WTC11 (cell line): ENCODE results near the gene SNRPA. TPM values are rescaled to one million over a fixed set of nuclear protein-coding genes. Genes with fewer than 3 reads are reported as not detected.

Experiments
- ATAC-seq: fragments of 200-7000 bp; cut with Tn5 transposase; 2 replicates; pipeline ENCODE4 v1.10.0; 2021; ENCODE audit warnings: mild to moderate bottlenecking, moderate library complexity
- CTCF ChIA-PET: fragments of 300-600 bp; sonication (Branson Sonifier 250); formaldehyde crosslinking; loops from one replicate; lab custom pipeline; 2021; ENCODE audit warnings: antibody characterized with exemption; lab: Charles Lee
- POLR2A ChIA-PET: fragments of 350-600 bp; sonication (Branson Sonifier 250); formaldehyde crosslinking; loops from one replicate; lab custom pipeline; 2021; ENCODE audit warnings: antibody characterized with exemption; lab: Charles Lee
- DNase-seq: peaks from one replicate; pipeline ENCODE4 v3.0.0; 2021; ENCODE audit warnings: low spot score
- H3K27ac Mint-ChIP-seq: 2 replicates; pipeline ENCODE4 v1.8.0; 2021; ENCODE audit warnings: mixed read lengths
- H3K27me3 Mint-ChIP-seq: 2 replicates; pipeline ENCODE4 v1.8.0; 2021; ENCODE audit warnings: low read depth, mild to moderate bottlenecking, moderate library complexity, mixed read lengths
- H3K36me3 Mint-ChIP-seq: 2 replicates; pipeline ENCODE4 v1.8.0; 2021; ENCODE audit warnings: mixed read lengths
- H3K4me1 Mint-ChIP-seq: 2 replicates; pipeline ENCODE4 v1.8.0; 2022; ENCODE audit warnings: mixed read lengths
- H3K4me3 Mint-ChIP-seq: 2 replicates; pipeline ENCODE4 v1.8.0; 2021; ENCODE audit warnings: mild to moderate bottlenecking, moderate library complexity, mixed read lengths
- H3K9me3 Mint-ChIP-seq: 2 replicates; pipeline ENCODE4 v1.8.0; 2021; ENCODE audit warnings: mixed read lengths
- ATF6 ChIP-seq: sonication (generic); formaldehyde crosslinking; IDR thresholded peaks from 2 replicates; pipeline ENCODE4 v1.8.1; 2023; ENCODE audit warnings: mild to moderate bottlenecking, missing genetic modification reagents
- CREB1 ChIP-seq: sonication (generic); formaldehyde crosslinking; IDR thresholded peaks from 2 replicates; pipeline ENCODE4 v1.8.0; 2023; ENCODE audit warnings: mild to moderate bottlenecking, missing genetic modification reagents
- EMX1 ChIP-seq: fragments of 250-450 bp; sonication (Bioruptor Pico); IDR thresholded peaks from 2 replicates; pipeline ENCODE4 v1.8.0; 2021; ENCODE audit warnings: mild to moderate bottlenecking
- ETV6 ChIP-seq: sonication (generic); formaldehyde crosslinking; IDR thresholded peaks from 2 replicates; pipeline ENCODE4 v1.8.1; 2022; ENCODE audit warnings: mild to moderate bottlenecking, missing genetic modification reagents
- FOXJ3 ChIP-seq: sonication (generic); formaldehyde crosslinking; IDR thresholded peaks from 2 replicates; pipeline ENCODE4 v1.9.0; 2021; ENCODE audit warnings: missing genetic modification reagents, mild to moderate bottlenecking, borderline replicate concordance
- FOXK1 ChIP-seq: sonication (generic); formaldehyde crosslinking; IDR thresholded peaks from 2 replicates; pipeline ENCODE4 v1.8.0; 2022; ENCODE audit warnings: mild to moderate bottlenecking, moderate library complexity, missing genetic modification reagents
- FOXP1 ChIP-seq: sonication (generic); formaldehyde crosslinking; IDR thresholded peaks from 2 replicates; pipeline ENCODE4 v1.8.0; 2022; ENCODE audit warnings: missing genetic modification reagents, mild to moderate bottlenecking, moderate library complexity, borderline replicate concordance
- JUN ChIP-seq: sonication (generic); formaldehyde crosslinking; IDR thresholded peaks from 2 replicates; pipeline ENCODE4 v1.8.0; 2023; ENCODE audit warnings: mild to moderate bottlenecking, missing genetic modification reagents
- MYBL2 ChIP-seq: sonication (generic); formaldehyde crosslinking; IDR thresholded peaks from 2 replicates; pipeline ENCODE4 v1.8.1; 2023; ENCODE audit warnings: mild to moderate bottlenecking, moderate library complexity, missing genetic modification reagents
- RELA ChIP-seq: sonication (generic); formaldehyde crosslinking; IDR thresholded peaks from 2 replicates; pipeline ENCODE4 v1.8.1; 2022; ENCODE audit warnings: missing genetic modification reagents, mild to moderate bottlenecking, borderline replicate concordance
- SMAD3 ChIP-seq: sonication (generic); formaldehyde crosslinking; IDR thresholded peaks from 2 replicates; pipeline ENCODE4 v1.8.0; 2022; ENCODE audit warnings: missing genetic modification reagents, mild to moderate bottlenecking, borderline replicate concordance
- SMAD4 ChIP-seq: sonication (generic); formaldehyde crosslinking; IDR thresholded peaks from 2 replicates; pipeline ENCODE4 v1.8.0; 2022; ENCODE audit warnings: mild to moderate bottlenecking, missing genetic modification reagents
- SP1 ChIP-seq: sonication (generic); formaldehyde crosslinking; conservative IDR thresholded peaks from 2 replicates; pipeline ENCODE4 v1.8.1; 2022; ENCODE audit warnings: missing genetic modification reagents
- ZMAT4 ChIP-seq: fragments of 250-450 bp; sonication (Bioruptor Pico); IDR thresholded peaks from 2 replicates; pipeline ENCODE4 v1.9.0; 2021; ENCODE audit warnings: mild to moderate bottlenecking
- ZNF281 ChIP-seq: sonication (generic); formaldehyde crosslinking; IDR thresholded peaks from 2 replicates; pipeline ENCODE4 v1.8.0; 2023; ENCODE audit warnings: mild to moderate bottlenecking, missing genetic modification reagents
- ZNF512 ChIP-seq: sonication (generic); formaldehyde crosslinking; IDR thresholded peaks from 2 replicates; pipeline ENCODE4 v1.8.1; 2022; ENCODE audit warnings: missing genetic modification reagents, borderline replicate concordance
- ZNF532 ChIP-seq: fragments of 250-450 bp; sonication (Bioruptor Pico); IDR thresholded peaks from 2 replicates; pipeline ENCODE4 v1.9.0; 2021; ENCODE audit warnings: mild to moderate bottlenecking, borderline replicate concordance
- ZNF671 ChIP-seq: fragments of 250-450 bp; sonication (Bioruptor Pico); IDR thresholded peaks from 2 replicates; pipeline ENCODE4 v1.8.0; 2021; ENCODE audit warnings: mild to moderate bottlenecking
- ZSCAN18 ChIP-seq: fragments of 250-450 bp; sonication (Bioruptor Pico); IDR thresholded peaks from 2 replicates; pipeline ENCODE4 v2.1.2; 2022; ENCODE audit warnings: mild to moderate bottlenecking, moderate library complexity
- total RNA-seq: library from RNA; stranded (reverse); gene quantifications from 3 replicates; pipeline ENCODE4 v1.2.3, GENCODE V29; 2021

The SNRPA gene
- total RNA-seq, 1 experiment from 2014 or later: 227 TPM

GRCh38 chr19:40777645-40777936 lies 26.6 kb downstream of the SNRPA start (continued):
- no peak for TF ChIP-seq FOXJ3 (CRISPR knock-in tag)
- TF ChIP-seq SMAD4 (CRISPR knock-in tag): no peak
- TF ChIP-seq ZMAT4 (CRISPR knock-in tag): no peak
- TF ChIP-seq CREB1 (CRISPR knock-in tag): no peak

GRCh38 chr19:40777937-40778705 lies 27.1 kb downstream of the SNRPA start, which contains the start of gene RAB4B:
Gene RAB4B, plus strand, starts transcription at chr19:40778247. Its CDS starts 129 bp downstream, at chr19:40778376.
- Mint-ChIP-seq H3K36me3 (0 out of 2 replicates have a peak, but pooled peaks cover 3% of the 10 kb centered on the region), H3K4me3 (peak within 1 kb of the TSS; percentile 76), H3K27ac (peak within 1 kb of the TSS; percentile 97), H3K27me3 (no peaks in the 10 kb centered on the region), H3K4me1 (peaks cover 27% of the 10 kb centered on the region), H3K9me3 (no peaks in the 10 kb centered on the region)
- ChIA-PET POLR2A (interaction anchor here (0.5 to 3.2 kb wide), 25 partner anchors 8 to 586 kb away, joined by 3 to 48 read pairs (median 5); partner anchors contain the start of genes ACTMAP, B9D2, COQ8B and EGLN2), CTCF (interaction anchor here (0.6 to 4.7 kb wide), 30 partner anchors 16 to 696 kb away, joined by 3 to 76 read pairs (median 4); partner anchors contain the start of genes ACTMAP, COQ8B, EGLN2 and ITPKC)
- peak; percentile 100 for DNase-seq
- ATAC-seq: peak; percentile 79
- TF ChIP-seq RELA (CRISPR knock-in tag) (no peak), ZSCAN18 (CRISPR knock-in tag) (no peak), ETV6 (peak; percentile 39; the same call in 1 of the 2 replicates), EMX1 (no peak), JUN (CRISPR knock-in tag) (no peak), SMAD3 (no peak), FOXP1 (0 out of 2 replicates have a peak, but pooled peaks have one; percentile 40), FOXK1 (CRISPR knock-in tag) (no peak; the same call in 1 of the 2 replicates), FOXJ3 (CRISPR knock-in tag) (no peak), ZNF671 (CRISPR knock-in tag) (no peak), ATF6 (no peak), ZNF512 (CRISPR knock-in tag) (no peak), MYBL2 (CRISPR knock-in tag) (no peak), SP1 (CRISPR knock-in tag) (peak; percentile 99), ZNF281 (CRISPR knock-in tag) (no peak), ZNF532 (CRISPR knock-in tag) (no peak)
